M059J (cell line): ENCODE results near the gene SLC35E4. TPM values are rescaled to one million over a fixed set of nuclear protein-coding genes. Genes with fewer than 3 reads are reported as not detected.
"Not testable (repeated sequence)": the region's sequence is repeated elsewhere in the genome, so short reads cannot be mapped to it uniquely, and the experiment has no call there.

Experiments
- DNase-seq: peaks from one replicate; pipeline ENCODE4 v3.0.0-alpha.2; 2012; ENCODE audit warnings: low read depth
- total RNA-seq: library from RNA; depleted of rRNA; stranded (reverse); fragments of >200 nt; shearing (Covaris generic); gene quantifications from 2 replicates; pipeline ENCODE4 v1.2.3, GENCODE V29; 2014

The SLC35E4 gene
- total RNA-seq, 1 experiment from 2014 or later = 9.0 TPM

GRCh38 chr22:30611197-30611596 lies 24.4 kb upstream of the SLC35E4 start:
- no peak for DNase-seq

GRCh38 chr22:30612789-30613188 lies 22.8 kb upstream of the SLC35E4 start:
- no peak for DNase-seq

- DNase-seq = no peak
Observed at GRCh38 chr22:30614268-30614667, 21.3 kb upstream of the SLC35E4 start.

GRCh38 chr22:30614879-30615278 lies 20.7 kb upstream of the SLC35E4 start:
- DNase-seq = no peak

DNA sequence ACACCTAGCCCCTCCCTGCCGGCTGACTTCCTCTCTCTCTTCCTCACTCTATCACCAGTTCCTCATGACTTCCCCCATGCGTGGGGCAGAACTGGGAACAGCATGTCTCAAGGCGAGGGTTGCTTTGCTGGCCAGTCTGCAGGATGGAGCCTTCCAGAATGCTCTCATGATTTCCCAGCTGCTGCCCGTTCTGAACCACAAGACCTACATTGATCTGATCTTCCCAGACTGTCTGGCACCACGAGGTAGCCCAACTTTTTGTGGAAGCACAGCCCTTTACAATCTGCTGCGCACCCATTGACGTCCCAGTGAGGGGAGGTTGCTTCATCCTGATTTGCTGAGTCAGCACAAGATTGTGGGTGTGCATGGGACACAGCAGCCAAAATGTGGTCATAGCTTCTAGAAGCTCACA lies 20.0 kb upstream of the SLC35E4 start:
- DNase-seq = no peak

DNA sequence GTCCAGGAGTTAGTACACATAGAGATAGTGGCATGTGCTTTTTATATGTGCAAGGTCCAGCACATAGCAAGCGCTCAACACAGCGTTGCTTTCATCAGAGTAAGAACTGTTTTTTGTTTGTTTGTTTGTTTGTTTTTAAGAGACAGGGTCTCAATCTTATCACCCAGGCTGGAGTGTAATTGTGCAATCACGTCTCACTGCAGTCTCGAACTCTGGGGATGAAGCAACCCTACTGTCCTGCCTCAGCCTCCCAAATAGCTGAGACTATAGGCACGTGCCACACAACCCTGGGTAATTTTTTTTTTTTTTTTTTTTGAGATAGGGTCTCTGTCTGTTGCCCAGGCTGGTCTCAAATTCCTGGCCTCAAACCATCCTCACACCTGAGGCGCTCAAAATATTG lies 17.8 kb upstream of the SLC35E4 start:
- no peak for DNase-seq

GRCh38 chr22:30619909-30620308 lies 15.7 kb upstream of the SLC35E4 start:
- DNase-seq = not testable (repeated sequence)

DNA sequence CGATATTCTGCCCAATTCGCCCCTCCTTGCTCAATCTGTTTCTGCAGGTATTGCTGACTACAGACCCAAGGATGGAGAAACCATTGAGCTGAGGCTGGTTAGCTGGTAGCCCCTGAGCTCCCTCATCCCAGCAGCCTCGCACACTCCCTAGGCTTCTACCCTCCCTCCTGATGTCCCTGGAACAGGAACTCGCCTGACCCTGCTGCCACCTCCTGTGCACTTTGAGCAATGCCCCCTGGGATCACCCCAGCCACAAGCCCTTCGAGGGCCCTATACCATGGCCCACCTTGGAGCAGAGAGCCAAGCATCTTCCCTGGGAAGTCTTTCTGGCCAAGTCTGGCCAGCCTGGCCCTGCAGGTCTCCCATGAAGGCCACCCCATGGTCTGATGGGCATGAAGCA lies 9.2 kb upstream of the SLC35E4 start:
- DNase-seq = no peak

GRCh38 chr22:30627471-30627870 lies 8.1 kb upstream of the SLC35E4 start:
- DNase-seq = no peak

DNA sequence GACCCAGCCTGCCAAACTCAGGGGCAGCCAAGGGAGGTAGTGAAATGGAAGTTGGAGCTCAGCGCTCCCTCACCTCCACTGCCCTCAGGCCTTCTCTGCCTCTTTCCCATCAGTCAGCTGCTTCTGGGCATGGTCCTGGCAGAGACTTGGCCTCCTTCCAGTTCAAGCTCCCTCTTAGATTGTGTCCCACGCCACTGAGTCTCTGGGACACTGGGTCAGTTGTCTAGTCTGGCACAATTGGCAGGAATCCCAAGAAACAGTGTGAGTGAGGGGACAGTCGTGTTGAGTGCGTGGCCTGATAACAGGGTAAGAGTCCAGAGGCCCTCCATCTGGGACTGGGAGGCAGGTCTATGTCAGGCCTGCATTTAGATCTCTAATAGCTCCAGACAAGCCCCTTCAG lies 7.1 kb upstream of the SLC35E4 start:
- peak; percentile 11 for DNase-seq

- DNase-seq = not testable (repeated sequence)
Observed at GRCh38 chr22:30631469-30631868, 4.1 kb upstream of the SLC35E4 start.

GRCh38 chr22:30634471-30635233 lies 929 bp upstream of the SLC35E4 start:
- DNase-seq = peak; percentile 89

DNA sequence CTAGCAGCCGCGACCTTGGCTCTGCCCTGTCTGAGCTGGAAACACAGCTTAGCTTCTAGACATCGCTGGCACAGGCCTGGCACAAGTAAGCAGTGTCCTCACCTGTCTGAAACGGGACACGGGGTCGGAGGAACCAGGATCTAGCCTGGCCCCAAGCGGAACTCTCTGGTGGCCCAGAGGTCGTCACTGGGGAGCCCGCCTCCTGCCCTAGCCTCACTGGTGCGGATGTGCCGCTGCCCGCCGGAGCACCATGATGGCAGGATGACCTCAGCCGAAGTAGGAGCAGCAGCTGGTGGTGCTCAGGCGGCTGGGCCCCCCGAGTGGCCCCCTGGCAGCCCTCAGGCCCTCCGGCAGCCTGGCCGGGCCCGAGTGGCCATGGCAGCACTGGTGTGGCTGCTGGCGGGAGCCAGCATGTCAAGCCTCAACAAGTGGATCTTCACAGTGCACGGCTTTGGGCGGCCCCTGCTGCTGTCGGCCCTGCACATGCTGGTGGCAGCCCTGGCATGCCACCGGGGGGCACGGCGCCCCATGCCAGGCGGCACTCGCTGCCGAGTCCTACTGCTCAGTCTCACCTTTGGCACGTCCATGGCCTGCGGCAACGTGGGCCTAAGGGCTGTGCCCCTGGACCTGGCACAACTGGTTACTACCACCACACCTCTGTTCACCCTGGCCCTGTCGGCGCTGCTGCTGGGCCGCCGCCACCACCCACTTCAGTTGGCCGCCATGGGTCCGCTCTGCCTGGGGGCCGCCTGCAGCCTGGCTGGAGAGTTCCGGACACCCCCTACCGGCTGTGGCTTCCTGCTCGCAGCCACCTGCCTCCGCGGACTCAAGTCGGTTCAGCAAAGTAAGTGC lies 871 bp downstream of the SLC35E4 start:
- peak; percentile 23 for DNase-seq

DNA sequence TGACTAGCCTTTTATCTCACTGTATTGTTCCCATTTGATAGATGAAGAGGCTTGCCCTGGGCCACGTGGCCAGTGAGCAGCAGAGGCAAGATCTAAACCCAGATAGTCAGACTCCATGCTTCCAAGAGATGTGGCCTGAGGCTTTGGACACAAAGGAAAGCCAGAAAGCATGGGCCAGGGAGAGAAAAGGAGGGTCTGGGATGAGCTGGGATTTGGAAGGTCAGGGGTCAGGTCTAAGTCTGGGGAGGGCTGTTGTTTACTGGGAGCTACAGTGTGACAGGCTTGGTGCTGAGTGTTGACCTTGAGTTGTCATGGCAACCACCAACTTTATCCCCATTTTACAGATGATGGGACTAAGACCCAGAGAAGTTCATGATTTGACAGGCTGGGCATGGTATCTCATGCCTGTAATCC lies 2.1 kb downstream of the SLC35E4 start:
- DNase-seq = peak; percentile 22

- DNase-seq = peak; percentile 51
Observed at GRCh38 chr22:30640361-30640760, 4.8 kb downstream of the SLC35E4 start.

- peak; percentile 47 for DNase-seq
Observed at GRCh38 chr22:30640839-30641430, 5.4 kb downstream of the SLC35E4 start.

DNA sequence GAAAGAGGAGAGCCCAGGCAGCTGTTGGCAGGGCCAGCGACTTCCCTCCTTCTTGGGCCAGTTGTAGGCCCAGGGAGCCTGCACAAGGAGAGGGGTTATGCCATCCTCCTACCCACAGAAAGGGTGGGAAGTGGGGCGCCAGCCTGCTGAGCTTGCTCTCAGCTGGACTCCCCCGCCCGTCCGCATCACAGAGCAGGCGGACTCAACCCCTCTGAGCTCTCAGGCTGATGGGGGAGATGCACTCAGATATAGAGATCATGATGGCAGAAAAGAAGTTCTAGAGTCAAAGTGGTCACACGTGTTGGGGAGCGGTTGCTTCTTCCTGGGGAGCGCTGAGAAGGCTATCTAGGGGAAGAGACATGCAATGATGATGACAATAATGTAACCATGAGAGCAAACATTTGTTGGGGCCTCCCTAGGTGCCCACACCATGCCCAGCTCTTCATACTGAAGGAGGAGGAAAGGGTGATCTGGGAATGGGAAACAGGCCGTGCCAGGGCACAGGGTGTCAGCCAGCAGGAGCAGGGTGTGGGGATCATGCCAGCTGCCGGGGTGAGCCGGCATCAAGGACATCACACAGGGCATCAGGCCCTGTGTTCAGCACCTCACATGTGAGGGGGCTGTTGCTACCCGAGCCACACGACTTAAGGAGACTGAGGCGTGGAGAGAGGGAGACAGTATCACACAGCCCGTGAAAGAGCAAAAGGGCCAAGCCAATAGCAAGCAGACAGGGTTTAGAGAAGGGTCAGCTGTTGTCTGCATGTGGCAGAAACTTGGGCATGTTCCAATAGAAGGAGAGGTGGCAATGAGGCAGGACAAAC lies 7.7 kb downstream of the SLC35E4 start:
- no peak for DNase-seq

DNA sequence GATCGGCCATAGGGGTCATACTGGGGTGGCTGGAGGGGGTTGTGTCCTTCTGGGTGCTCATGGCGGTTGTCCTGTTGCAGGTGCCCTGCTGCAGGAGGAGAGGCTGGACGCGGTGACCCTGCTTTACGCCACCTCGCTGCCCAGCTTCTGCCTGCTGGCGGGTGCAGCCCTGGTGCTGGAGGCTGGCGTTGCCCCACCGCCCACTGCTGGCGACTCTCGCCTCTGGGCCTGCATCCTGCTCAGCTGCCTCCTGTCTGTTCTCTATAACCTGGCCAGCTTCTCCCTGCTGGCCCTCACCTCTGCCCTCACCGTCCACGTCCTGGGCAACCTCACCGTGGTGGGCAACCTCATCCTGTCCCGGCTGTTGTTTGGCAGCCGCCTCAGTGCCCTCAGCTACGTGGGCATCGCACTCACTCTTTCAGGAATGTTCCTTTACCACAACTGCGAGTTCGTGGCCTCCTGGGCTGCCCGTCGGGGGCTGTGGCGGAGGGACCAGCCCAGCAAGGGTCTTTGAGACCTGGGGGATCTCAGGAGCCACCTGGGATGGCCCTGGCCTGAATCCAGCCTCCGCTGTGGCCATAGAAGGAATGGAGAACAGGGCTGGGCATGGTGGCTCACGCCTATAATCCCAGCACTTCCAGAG lies 11.1 kb downstream of the SLC35E4 start:
- no peak for DNase-seq

DNA sequence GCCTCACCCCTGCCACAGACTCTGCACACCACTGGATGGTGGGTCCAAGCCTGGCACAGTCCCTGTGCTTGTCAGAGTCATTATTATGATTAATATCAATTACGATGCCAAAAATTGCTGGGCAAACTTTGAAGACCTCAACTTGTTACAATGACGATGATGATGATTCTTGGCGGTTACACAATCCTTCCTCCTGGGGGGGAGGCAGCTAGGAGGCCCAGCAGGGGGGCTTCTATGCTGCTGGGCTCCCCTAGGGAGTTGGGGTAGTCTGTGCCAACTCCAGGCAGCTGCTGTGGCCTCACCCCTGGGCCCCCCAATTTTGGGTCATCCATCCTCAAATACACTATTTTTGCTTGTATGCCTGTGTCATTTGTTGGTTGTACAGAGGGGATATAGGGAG lies 12.0 kb downstream of the SLC35E4 start:
- DNase-seq = no peak

DNA sequence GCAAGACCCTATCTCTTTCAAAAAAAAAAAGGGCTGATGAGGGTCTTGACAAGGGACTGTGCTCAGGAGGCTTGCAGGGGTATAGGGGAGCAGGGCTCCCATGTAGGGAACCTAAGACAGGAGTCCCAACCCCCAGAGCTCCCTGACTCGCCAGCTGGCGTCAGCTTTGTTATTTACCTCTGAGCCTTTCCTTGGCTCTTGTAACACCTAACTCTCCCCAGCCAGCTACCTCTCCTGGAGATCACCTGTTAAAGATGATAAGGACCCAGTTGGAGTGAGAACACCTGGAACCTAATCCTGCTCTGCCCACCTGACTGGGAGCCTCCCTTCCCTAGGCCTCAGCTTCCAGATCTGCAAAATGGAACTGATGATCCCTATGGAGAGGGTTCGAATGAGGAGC lies 13.2 kb downstream of the SLC35E4 start:
- DNase-seq = no peak

- peak; percentile 92 for DNase-seq
Observed at GRCh38 chr22:30649430-30650007, 13.9 kb downstream of the SLC35E4 start.
